Neural crest cell (in vitro differentiated cells): Measurements from ENCODE around the gene ZNF507. TPM values are rescaled to one million over a fixed set of nuclear protein-coding genes. Genes with fewer than 3 reads are reported as not detected.

ENCODE experiments used
- DNase-seq: peaks from one replicate; pipeline ENCODE4 v3.0.0; 2021; ENCODE audit warnings: low read depth, mixed read lengths, low spot score
- H3K27ac Mint-ChIP-seq: one replicate; pipeline ENCODE4 v1.8.0; 2021; ENCODE audit warnings: mild to moderate bottlenecking, mixed read lengths; ENCODE audit not compliant: unreplicated experiment
- H3K27me3 Mint-ChIP-seq: 2 replicates; pipeline ENCODE4 v1.8.0; 2021; ENCODE audit warnings: low read depth, mild to moderate bottlenecking, mixed read lengths
- H3K36me3 Mint-ChIP-seq: 2 replicates; pipeline ENCODE4 v1.8.0; 2021; ENCODE audit warnings: low read depth, mild to moderate bottlenecking, mixed read lengths
- H3K4me1 Mint-ChIP-seq: 2 replicates; pipeline ENCODE4 v1.8.0; 2021; ENCODE audit warnings: mixed read lengths
- H3K4me3 Mint-ChIP-seq: one replicate; pipeline ENCODE4 v1.8.0; 2021; ENCODE audit warnings: mild to moderate bottlenecking, mixed read lengths
- H3K9me3 Mint-ChIP-seq: 2 replicates; pipeline ENCODE4 v1.8.0; 2021; ENCODE audit warnings: mixed read lengths
- CTCF ChIP-seq: fragments of 200-600 bp; sonication (generic); conservative IDR thresholded peaks from 2 replicates; pipeline ENCODE4 v1.5.0; 2021; ENCODE audit warnings: antibody characterized with exemption, mild to moderate bottlenecking
- total RNA-seq: library from RNA; stranded (reverse); gene quantifications from 2 replicates; pipeline ENCODE4 v1.2.1, GENCODE V29; 2021

ZNF507 gene
- total RNA-seq, 1 donor from 2014 or later, result 33.8 TPM

- DNase-seq, result no peak
- H3K27me3 Mint-ChIP-seq, result no peaks in the 10 kb centered on the region
- peak overlapping the region; percentile 35 for H3K27ac Mint-ChIP-seq
- TF ChIP-seq CTCF, result no peak
- no peaks in the 10 kb centered on the region for H3K9me3 Mint-ChIP-seq
- H3K4me3 Mint-ChIP-seq, result peak overlapping the region; percentile 69
- peaks cover 17% of the 10 kb centered on the region for H3K4me1 Mint-ChIP-seq
- no peaks in the 10 kb centered on the region for H3K36me3 Mint-ChIP-seq
Observed at GRCh38 chr19:32401992-32402391, 56.6 kb downstream of the ZNF507 start.

GRCh38 chr19:32403291-32403995, 58.0 kb downstream of the ZNF507 start:
- H3K27ac Mint-ChIP-seq, result no peak overlapping the region
- peaks cover 30% of the 10 kb centered on the region for H3K4me1 Mint-ChIP-seq
- H3K4me3 Mint-ChIP-seq, result peak overlapping the region; percentile 92
- H3K27me3 Mint-ChIP-seq, result no peaks in the 10 kb centered on the region
- no peak for DNase-seq
- no peak for TF ChIP-seq CTCF
- no peaks in the 10 kb centered on the region for H3K9me3 Mint-ChIP-seq
- peaks cover 6% of the 10 kb centered on the region for H3K36me3 Mint-ChIP-seq

- H3K27me3 Mint-ChIP-seq, result no peaks in the 10 kb centered on the region
- no peak for TF ChIP-seq CTCF
- H3K36me3 Mint-ChIP-seq, result peaks cover 10% of the 10 kb centered on the region
- DNase-seq, result no peak
- H3K4me3 Mint-ChIP-seq, result peak overlapping the region; percentile 92
- H3K9me3 Mint-ChIP-seq, result no peaks in the 10 kb centered on the region
- H3K27ac Mint-ChIP-seq, result peak overlapping the region; percentile 92
- H3K4me1 Mint-ChIP-seq, result peaks cover 31% of the 10 kb centered on the region
Observed at GRCh38 chr19:32404213-32404932, 59.0 kb downstream of the ZNF507 start.

GRCh38 chr19:32404933-32405430, 59.6 kb downstream of the ZNF507 start:
- no peak for TF ChIP-seq CTCF
- peak overlapping the region; percentile 92 for H3K4me3 Mint-ChIP-seq
- H3K27ac Mint-ChIP-seq, result peak overlapping the region; percentile 92
- peaks cover 14% of the 10 kb centered on the region for H3K36me3 Mint-ChIP-seq
- DNase-seq, result peak; percentile 22
- peaks cover 31% of the 10 kb centered on the region for H3K4me1 Mint-ChIP-seq
- H3K27me3 Mint-ChIP-seq, result no peaks in the 10 kb centered on the region
- no peaks in the 10 kb centered on the region for H3K9me3 Mint-ChIP-seq

- DNase-seq, result peak; percentile 95
- peak within 1 kb of the TSS; percentile 97 for H3K27ac Mint-ChIP-seq
- H3K4me1 Mint-ChIP-seq, result peaks cover 31% of the 10 kb centered on the region
- TF ChIP-seq CTCF, result no peak
- no peaks in the 10 kb centered on the region for H3K27me3 Mint-ChIP-seq
- H3K36me3 Mint-ChIP-seq, result peaks cover 14% of the 10 kb centered on the region
- peak within 1 kb of the TSS; percentile 95 for H3K4me3 Mint-ChIP-seq
- no peaks in the 10 kb centered on the region for H3K9me3 Mint-ChIP-seq
Observed at GRCh38 chr19:32405431-32406160, 60.2 kb downstream of the ZNF507 start, which contains the start of gene DPY19L3. TSS of gene DPY19L3 (plus strand) at chr19:32405770. CDS start at chr19:32408254, 2,484 bp downstream.
